ENCODE results near the gene OR4D9.

GRCh38 chr11:59475176-59475575 lies 36.2 kb upstream of the OR4D9 start:
- TF ChIP-seq, protein P1, sequence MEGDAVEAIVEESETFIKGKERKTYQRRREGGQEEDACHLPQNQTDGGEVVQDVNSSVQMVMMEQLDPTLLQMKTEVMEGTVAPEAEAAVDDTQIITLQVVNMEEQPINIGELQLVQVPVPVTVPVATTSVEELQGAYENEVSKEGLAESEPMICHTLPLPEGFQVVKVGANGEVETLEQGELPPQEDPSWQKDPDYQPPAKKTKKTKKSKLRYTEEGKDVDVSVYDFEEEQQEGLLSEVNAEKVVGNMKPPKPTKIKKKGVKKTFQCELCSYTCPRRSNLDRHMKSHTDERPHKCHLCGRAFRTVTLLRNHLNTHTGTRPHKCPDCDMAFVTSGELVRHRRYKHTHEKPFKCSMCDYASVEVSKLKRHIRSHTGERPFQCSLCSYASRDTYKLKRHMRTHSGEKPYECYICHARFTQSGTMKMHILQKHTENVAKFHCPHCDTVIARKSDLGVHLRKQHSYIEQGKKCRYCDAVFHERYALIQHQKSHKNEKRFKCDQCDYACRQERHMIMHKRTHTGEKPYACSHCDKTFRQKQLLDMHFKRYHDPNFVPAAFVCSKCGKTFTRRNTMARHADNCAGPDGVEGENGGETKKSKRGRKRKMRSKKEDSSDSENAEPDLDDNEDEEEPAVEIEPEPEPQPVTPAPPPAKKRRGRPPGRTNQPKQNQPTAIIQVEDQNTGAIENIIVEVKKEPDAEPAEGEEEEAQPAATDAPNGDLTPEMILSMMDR (IDR thresholded peaks at IDR 0.05), result no peak
- no peak for TF ChIP-seq POLR2A (IDR thresholded peaks at IDR 0.05)

Measured in right lobe of liver (tissue), 4 donors.